Endodermal cell (in vitro differentiated cells): ENCODE measurements around the gene KIAA1217. TPM values are rescaled to one million over a fixed set of nuclear protein-coding genes. Genes with fewer than 3 reads are reported as not detected.

Experiments used
- DNase-seq: peaks from one replicate; pipeline ENCODE4 v3.0.0-alpha.2; 2017
- H3K27ac ChIP-seq: 2 replicates; pipeline ENCODE4 v1.5.1; 2013; ENCODE audit warnings: mild to moderate bottlenecking, low read depth, low read length, moderate library complexity
- H3K27me3 ChIP-seq: 2 replicates; pipeline ENCODE4 v1.6.1; 2013; ENCODE audit warnings: mild to moderate bottlenecking, low read length, moderate library complexity; ENCODE audit not compliant: insufficient read depth, control insufficient read depth, poor library complexity, severe bottlenecking
- H3K36me3 ChIP-seq: 2 replicates; pipeline ENCODE4 v1.7.0; 2013; ENCODE audit warnings: mild to moderate bottlenecking, low read length, moderate library complexity; ENCODE audit not compliant: control insufficient read depth, insufficient read depth
- H3K4me1 ChIP-seq: one replicate; pipeline ENCODE4 v1.7.0; 2013; ENCODE audit warnings: low read length; ENCODE audit not compliant: control insufficient read depth, insufficient read depth
- H3K4me3 ChIP-seq: 2 replicates; pipeline ENCODE4 v1.5.1; 2013; ENCODE audit warnings: mild to moderate bottlenecking, low read length, moderate library complexity
- H3K9ac ChIP-seq: 2 replicates; pipeline ENCODE4 v1.6.1; 2013; ENCODE audit warnings: mild to moderate bottlenecking, low read length, moderate library complexity; ENCODE audit not compliant: poor library complexity, severe bottlenecking; ENCODE audit errors: extremely low read depth
- H3K9me3 ChIP-seq: 2 replicates; pipeline ENCODE4 v1.6.1; 2013; ENCODE audit warnings: mild to moderate bottlenecking, low read length, moderate library complexity; ENCODE audit not compliant: control insufficient read depth
- H3K27ac Mint-ChIP-seq: 2 replicates; pipeline ENCODE4 v1.8.0; 2020; ENCODE audit warnings: mixed read lengths
- H3K27me3 Mint-ChIP-seq: 2 replicates; pipeline ENCODE4 v1.8.0; 2021; ENCODE audit warnings: mild to moderate bottlenecking, mixed read lengths; ENCODE audit not compliant: insufficient read depth
- H3K36me3 Mint-ChIP-seq: 2 replicates; pipeline ENCODE4 v1.8.0; 2020; ENCODE audit warnings: low read depth, mixed read lengths
- H3K4me1 Mint-ChIP-seq: 2 replicates; pipeline ENCODE4 v1.8.0; 2020; ENCODE audit warnings: mixed read lengths
- H3K4me3 Mint-ChIP-seq: 2 replicates; pipeline ENCODE4 v1.8.0; 2020; ENCODE audit warnings: mild to moderate bottlenecking, moderate library complexity, mixed read lengths
- H3K9me3 Mint-ChIP-seq: 2 replicates; pipeline ENCODE4 v1.8.0; 2020; ENCODE audit warnings: mild to moderate bottlenecking, mixed read lengths
- WGBS, 2 experiments: methylation state at CpG; one replicate each; pipeline versions ENCODE4 v1.1.5 to v1.1.7; 2013; ENCODE audit warnings: missing lambda C conversion rate in 2 of 2, mixed read lengths in 1 of 2; ENCODE audit not compliant: insufficient coverage in 1 of 2, insufficient read length in 1 of 2; 5-methylcytosine and 5-hydroxymethylcytosine counted together
- total RNA-seq, 2 donors: library from RNA; stranded (reverse); fragmentation: NEBNext Ultra II Directional in 1 of 2; extraction: Animal tissue kit (Norgen Biotek cat#: 25700) in 1 of 2; gene quantifications; 2 replicates in 1 of 2; 3 replicates in 1 of 2; pipeline ENCODE4 v1.2.1, GENCODE V29; 2021
- TF ChIP-seq, protein P1 (sequence below): fragments of 200-600 bp; sonication (generic); conservative IDR thresholded peaks from 2 replicates; pipeline ENCODE4 v1.5.0; 2021; ENCODE audit warnings: antibody characterized with exemption, mild to moderate bottlenecking

Gene KIAA1217
- total RNA-seq, 2 donors from 2014 or later, result 25.4 to 27.2 TPM

DNA sequence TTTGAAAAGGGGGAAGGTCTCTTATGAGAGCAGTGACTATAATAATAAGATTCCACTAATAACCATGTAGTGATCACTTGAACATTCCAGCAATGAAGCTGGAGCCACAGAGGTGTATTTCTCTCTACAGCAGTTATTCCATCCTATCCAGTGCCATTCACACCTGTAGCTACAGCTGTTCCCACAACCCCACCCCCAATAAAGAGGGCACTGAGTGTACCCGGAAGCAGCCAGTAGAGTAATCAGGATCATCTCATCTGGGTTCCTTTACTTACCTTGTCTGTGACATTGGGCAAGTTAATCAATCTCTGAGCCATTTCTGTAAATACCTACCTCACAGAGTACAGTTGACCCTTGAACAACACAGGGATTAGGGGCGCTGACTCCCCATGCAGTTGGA, 188.7 kb downstream of the KIAA1217 start:
- Histone ChIP-seq H3K4me1 (no peaks in the 10 kb centered on the region), H3K9ac (no peak overlapping the region), H3K4me3 (no peak overlapping the region), H3K27ac (no peak overlapping the region), H3K27me3 (no peaks in the 10 kb centered on the region), H3K9me3 (no peaks in the 10 kb centered on the region), H3K36me3 (no peaks in the 10 kb centered on the region)
- DNase-seq, result no peak
- Mint-ChIP-seq H3K4me1 (no peaks in the 10 kb centered on the region), H3K9me3 (no peaks in the 10 kb centered on the region), H3K27ac (no peak overlapping the region), H3K27me3 (no peaks in the 10 kb centered on the region), H3K36me3 (no peaks in the 10 kb centered on the region), H3K4me3 (no peak overlapping the region)
- 88 to 90% methylated on average over 1 to 2 of the region's 2 CpGs for WGBS, 2 experiments
- TF ChIP-seq, protein P1, sequence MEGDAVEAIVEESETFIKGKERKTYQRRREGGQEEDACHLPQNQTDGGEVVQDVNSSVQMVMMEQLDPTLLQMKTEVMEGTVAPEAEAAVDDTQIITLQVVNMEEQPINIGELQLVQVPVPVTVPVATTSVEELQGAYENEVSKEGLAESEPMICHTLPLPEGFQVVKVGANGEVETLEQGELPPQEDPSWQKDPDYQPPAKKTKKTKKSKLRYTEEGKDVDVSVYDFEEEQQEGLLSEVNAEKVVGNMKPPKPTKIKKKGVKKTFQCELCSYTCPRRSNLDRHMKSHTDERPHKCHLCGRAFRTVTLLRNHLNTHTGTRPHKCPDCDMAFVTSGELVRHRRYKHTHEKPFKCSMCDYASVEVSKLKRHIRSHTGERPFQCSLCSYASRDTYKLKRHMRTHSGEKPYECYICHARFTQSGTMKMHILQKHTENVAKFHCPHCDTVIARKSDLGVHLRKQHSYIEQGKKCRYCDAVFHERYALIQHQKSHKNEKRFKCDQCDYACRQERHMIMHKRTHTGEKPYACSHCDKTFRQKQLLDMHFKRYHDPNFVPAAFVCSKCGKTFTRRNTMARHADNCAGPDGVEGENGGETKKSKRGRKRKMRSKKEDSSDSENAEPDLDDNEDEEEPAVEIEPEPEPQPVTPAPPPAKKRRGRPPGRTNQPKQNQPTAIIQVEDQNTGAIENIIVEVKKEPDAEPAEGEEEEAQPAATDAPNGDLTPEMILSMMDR, result no peak

GRCh38 chr10:24404567-24404966, 195.6 kb downstream of the KIAA1217 start:
- Histone ChIP-seq H3K9ac (no peak overlapping the region), H3K9me3 (no peaks in the 10 kb centered on the region), H3K36me3 (peaks cover 6% of the 10 kb centered on the region), H3K4me1 (no peaks in the 10 kb centered on the region), H3K4me3 (no peak overlapping the region), H3K27ac (no peak overlapping the region), H3K27me3 (no peaks in the 10 kb centered on the region)
- Mint-ChIP-seq H3K9me3 (no peaks in the 10 kb centered on the region), H3K27ac (no peak overlapping the region), H3K27me3 (no peaks in the 10 kb centered on the region), H3K4me1 (no peaks in the 10 kb centered on the region), H3K36me3 (no peaks in the 10 kb centered on the region), H3K4me3 (no peak overlapping the region)
- 70 to 100% methylated on average over 1 to 3 of the region's 3 CpGs for WGBS, 2 experiments
- no peak for DNase-seq
- TF ChIP-seq, protein P1, result no peak

DNA sequence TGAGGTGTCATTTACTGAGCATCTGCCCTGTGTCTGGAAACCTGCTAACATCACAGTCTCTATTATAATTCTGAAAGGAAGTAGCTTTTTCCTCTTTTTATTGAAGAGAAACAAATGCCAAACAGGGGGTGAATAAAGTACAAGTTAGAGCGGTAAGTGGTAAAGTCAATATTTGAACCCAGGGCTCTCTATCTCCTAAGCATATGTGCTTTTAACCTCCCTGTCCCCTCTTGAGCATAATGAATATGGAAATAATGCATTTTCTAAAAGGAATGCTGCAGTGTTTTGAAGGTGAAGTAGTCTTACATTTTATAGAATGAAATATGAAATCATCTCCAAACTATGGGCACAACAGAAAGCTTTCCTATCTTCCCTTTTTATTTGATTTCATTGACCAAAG, 196.7 kb downstream of the KIAA1217 start:
- 25% methylated on average over 1 of the region's 1 CpG; no CpG with 5 or more reads in 1 of the 2 experiments for WGBS, 2 experiments
- no peaks in the 10 kb centered on the region for H3K27me3 Mint-ChIP-seq
- Histone ChIP-seq H3K4me3 (no peak overlapping the region), H3K9me3 (no peaks in the 10 kb centered on the region), H3K4me1 (no peaks in the 10 kb centered on the region), H3K36me3 (peaks cover 6% of the 10 kb centered on the region), H3K27me3 (no peaks in the 10 kb centered on the region), H3K27ac (no peak overlapping the region), H3K9ac (no peak overlapping the region)
- no peaks in the 10 kb centered on the region for H3K4me1 Mint-ChIP-seq
- TF ChIP-seq, protein P1, result no peak
- no peak for DNase-seq
- H3K27ac Mint-ChIP-seq, result no peak overlapping the region
- H3K4me3 Mint-ChIP-seq, result no peak overlapping the region
- no peaks in the 10 kb centered on the region for H3K9me3 Mint-ChIP-seq
- H3K36me3 Mint-ChIP-seq, result no peaks in the 10 kb centered on the region
